GM12865 (cell line): ENCODE measurements around the gene TIAL1.
A peak's percentile ranks its signal among the peaks of the same experiment; 100 is the strongest.
"Not testable (repeated sequence)": the region's sequence is repeated elsewhere in the genome, so short reads cannot be mapped to it uniquely, and the experiment has no call there.

Experiments
- DNase-seq: peaks from one replicate; pipeline ENCODE4 v3.0.0; 2010; ENCODE audit warnings: low read depth
- H3K4me3 ChIP-seq: 2 replicates; pipeline ENCODE4 v1.5.1; 2011; ENCODE audit warnings: mild to moderate bottlenecking, low read depth, low read length, control low read depth
- TF ChIP-seq, protein P1 (sequence below): IDR thresholded peaks from 2 replicates; pipeline ENCODE4 v1.5.1; 2011; ENCODE audit warnings: low read length, control low read depth, low read depth, inconsistent platforms; ENCODE audit not compliant: insufficient read depth; ENCODE audit errors: missing control alignments

The TIAL1 gene

DNA sequence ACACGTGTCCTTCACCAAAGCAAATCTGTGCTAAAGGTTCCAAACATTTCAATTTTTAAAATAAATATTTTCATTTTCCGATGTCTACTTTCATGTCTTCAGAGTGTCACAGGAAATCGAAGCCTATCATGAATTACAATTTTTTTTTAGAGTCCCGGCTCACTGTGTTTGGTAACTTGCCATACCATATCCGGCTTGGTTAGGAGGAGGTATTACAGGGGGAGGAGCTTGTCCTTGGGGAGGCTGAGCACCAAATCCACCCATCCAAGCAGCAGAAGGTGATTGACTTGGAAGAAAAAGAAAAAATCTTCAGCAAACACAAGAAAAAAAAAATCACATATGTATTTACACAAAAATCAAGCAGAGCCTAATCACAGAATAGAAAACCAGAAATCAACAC lies 21.3 kb downstream of the TIAL1 start:
- DNase-seq: no peak
- TF ChIP-seq, protein P1, sequence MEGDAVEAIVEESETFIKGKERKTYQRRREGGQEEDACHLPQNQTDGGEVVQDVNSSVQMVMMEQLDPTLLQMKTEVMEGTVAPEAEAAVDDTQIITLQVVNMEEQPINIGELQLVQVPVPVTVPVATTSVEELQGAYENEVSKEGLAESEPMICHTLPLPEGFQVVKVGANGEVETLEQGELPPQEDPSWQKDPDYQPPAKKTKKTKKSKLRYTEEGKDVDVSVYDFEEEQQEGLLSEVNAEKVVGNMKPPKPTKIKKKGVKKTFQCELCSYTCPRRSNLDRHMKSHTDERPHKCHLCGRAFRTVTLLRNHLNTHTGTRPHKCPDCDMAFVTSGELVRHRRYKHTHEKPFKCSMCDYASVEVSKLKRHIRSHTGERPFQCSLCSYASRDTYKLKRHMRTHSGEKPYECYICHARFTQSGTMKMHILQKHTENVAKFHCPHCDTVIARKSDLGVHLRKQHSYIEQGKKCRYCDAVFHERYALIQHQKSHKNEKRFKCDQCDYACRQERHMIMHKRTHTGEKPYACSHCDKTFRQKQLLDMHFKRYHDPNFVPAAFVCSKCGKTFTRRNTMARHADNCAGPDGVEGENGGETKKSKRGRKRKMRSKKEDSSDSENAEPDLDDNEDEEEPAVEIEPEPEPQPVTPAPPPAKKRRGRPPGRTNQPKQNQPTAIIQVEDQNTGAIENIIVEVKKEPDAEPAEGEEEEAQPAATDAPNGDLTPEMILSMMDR: no peak
- no peak overlapping the region for H3K4me3 ChIP-seq

GRCh38 chr10:119567978-119568377 lies 28.8 kb downstream of the TIAL1 start:
- TF ChIP-seq, protein P1: no peak
- no peak overlapping the region for H3K4me3 ChIP-seq
- DNase-seq: peak; percentile 32

- TF ChIP-seq, protein P1: no peak
- DNase-seq: no peak
- no peak overlapping the region for H3K4me3 ChIP-seq
These were observed 34.7 kb downstream of the TIAL1 start for GRCh38 chr10:119562097-119562496.

GRCh38 chr10:119559511-119559910 lies 37.3 kb downstream of the TIAL1 start:
- not testable (repeated sequence) for H3K4me3 ChIP-seq, DNase-seq

GRCh38 chr10:119556081-119556480 lies 40.7 kb downstream of the TIAL1 start:
- not testable (repeated sequence) for H3K4me3 ChIP-seq, DNase-seq

DNA sequence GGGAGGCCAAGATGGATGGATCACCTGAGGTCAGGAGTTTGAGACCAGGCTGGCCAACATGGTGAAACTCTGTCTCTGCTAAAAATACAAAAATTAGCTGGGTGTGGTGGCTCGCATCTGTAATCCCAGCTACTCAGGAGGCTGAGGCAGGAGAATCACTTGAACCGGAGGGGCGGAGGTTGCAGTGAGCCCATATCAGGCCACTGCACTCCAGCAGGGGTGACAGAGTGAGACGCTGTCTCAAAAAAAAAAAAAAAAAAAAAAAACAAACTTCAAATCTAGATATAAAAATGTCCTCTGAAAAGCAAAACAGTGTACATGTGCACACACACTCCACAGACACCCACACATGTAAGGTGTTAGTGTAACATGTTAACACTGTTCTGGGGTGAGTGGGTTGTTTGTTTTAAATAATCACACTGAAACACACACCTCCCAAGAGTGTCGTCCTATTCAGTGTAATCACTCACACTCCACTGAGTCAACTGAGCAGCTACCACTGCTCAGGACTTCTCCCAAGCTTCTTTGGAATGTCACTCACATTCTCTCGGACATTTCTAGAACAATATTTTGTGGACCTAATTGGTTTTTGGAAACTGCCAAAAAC lies 41.5 kb downstream of the TIAL1 start:
- no peak overlapping the region for H3K4me3 ChIP-seq
- DNase-seq: no peak
- TF ChIP-seq, protein P1: no peak

DNA sequence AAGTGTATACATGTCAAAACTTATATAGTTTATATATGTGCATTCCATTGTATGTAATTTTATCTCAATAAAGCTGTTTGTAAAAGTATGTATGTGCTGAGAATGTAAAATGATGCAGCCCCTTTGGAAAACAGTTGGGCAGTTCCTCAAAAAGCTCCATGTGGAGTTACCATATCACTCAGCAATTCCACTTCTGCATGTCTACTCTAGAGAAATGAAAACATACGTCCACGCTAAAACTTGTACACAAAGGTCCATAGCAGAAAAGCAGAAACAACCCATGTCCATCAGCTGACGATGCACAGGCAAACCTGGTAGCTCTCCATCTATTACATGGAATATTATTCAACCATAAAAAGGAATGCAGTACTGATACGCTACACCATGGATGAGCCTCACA lies 45.9 kb downstream of the TIAL1 start:
- TF ChIP-seq, protein P1: no peak
- H3K4me3 ChIP-seq: no peak overlapping the region
- DNase-seq: no peak

DNA sequence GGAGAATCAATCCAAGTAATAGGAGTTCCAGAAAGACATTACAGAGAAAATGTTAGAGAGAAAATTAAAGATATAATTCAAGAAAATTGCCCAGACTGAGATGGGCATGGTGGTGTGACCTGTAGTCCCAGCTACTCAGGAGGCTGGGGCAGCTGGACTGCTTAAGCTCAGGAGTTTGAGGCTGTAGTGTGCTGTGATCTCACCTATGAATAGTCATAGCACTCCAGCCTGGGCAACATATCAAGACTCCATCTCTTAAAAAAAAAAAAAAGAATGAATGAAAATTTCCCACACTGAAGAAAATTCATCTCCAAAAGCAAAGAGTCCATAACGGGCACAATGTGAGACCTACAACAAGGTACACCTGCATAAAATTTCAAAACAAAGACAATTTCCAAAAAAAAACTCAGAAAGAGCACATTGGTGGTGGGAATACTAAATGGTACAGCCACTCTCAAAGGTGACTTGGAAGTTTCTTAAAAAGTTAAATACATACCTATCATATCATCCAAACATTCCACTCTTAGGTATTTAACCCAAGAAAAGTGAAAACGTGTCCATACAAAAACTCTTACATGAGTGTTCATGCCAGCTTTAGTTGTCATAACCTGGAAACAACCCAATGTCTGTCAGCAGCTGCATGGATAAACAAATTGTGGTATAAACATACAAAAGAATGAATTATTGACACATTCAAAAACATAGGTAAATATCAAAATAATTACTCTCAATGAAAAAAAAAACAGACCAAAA lies 47.3 kb downstream of the TIAL1 start:
- DNase-seq: no peak
- H3K4me3 ChIP-seq: no peak overlapping the region
- TF ChIP-seq, protein P1: no peak
